HG02852 (cell line): Measurements from ENCODE around the gene TNKS2.
"Not testable (repeated sequence)": the region's sequence is repeated elsewhere in the genome, so short reads cannot be mapped to it uniquely, and the experiment has no call there.

Source experiments
- ATAC-seq: cut with Tn5 transposase; IDR thresholded peaks from one replicate; pipeline ENCODE4 v1.9.1; 2021; ENCODE audit warnings: mild to moderate bottlenecking, moderate library complexity; ENCODE audit not compliant: unreplicated experiment

Gene TNKS2

DNA sequence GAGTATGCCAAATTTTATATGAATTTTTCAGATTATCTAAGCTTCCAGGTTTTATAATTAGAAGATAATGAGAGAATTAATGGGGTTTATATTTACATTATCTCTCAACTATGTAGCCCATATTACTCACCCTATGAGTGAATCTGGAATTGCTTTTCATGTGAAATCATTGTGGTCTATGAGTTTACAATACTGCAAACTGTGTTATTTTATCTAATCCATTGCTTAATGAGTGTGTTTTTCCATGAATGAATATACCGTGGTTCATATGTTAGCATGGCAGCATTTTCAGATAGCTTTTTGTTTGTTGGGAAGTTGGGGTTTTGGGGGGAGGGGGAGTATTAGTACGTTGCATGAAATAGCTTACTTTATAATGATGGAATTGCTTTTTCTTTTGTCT is 66.5 kb downstream of the TNKS2 start:
- ATAC-seq = no peak

DNA sequence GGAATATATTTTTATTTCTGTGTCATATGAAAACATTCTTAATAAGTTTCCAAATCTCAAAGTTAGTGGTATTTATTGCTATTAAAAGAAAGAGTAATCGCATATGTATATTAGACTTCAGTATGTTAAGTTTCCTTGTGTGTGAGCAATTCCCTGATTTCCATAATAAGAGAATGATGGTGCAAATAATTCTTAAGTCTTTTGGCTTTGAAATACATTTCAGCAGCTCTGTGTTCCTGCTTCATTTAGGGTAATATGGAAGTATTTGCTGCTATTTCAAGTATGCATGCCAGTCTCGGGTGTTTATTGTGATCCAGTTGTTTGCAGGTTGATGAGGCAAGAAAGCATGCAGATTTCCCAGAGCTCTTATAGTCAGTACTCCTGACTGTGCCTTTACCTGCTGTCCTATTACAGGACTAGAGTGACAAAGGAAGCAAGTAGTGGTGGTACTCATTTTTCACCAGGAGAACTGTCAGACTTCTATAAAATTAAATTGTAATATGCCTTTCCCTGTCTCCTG is 67.4 kb downstream of the TNKS2 start:
- no peak for ATAC-seq

DNA sequence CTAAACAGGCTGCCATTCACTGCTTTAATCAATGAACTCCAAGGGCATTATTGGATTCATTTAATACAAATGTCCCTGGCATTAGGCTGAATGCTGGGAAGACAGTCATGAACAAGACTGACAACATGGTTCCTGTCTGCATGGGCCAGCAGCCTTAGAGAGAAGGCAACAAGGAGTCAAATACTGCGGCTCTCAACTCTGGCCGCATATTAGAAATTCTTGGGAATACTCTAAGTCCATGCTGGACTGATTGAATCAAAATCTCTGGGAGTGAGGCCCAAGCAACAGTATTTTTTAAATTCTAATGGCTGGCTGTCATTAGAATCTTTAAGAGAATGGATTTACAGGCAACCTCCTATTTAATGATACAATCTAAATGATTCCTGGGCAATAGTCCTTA is 76.9 kb downstream of the TNKS2 start:
- no peak for ATAC-seq

DNA sequence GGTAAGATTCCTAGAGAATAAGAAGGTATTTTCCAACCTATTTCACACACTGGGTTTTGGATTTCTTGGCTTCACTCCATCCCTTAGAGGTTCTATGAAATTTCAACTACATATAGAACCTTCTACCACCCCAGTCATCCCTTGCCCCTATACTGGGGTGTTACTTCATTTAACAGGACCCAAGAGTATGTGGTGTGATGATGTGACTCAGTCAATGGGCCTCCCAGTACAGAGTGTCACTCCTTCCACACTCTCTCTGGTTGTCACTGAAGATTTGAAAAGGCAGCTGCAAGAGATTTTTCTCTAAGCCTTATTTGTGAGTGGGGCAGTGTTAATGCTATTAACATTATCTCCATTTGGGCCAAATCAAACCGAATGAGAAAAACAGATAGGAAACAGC is 77.6 kb downstream of the TNKS2 start:
- no peak for ATAC-seq

DNA sequence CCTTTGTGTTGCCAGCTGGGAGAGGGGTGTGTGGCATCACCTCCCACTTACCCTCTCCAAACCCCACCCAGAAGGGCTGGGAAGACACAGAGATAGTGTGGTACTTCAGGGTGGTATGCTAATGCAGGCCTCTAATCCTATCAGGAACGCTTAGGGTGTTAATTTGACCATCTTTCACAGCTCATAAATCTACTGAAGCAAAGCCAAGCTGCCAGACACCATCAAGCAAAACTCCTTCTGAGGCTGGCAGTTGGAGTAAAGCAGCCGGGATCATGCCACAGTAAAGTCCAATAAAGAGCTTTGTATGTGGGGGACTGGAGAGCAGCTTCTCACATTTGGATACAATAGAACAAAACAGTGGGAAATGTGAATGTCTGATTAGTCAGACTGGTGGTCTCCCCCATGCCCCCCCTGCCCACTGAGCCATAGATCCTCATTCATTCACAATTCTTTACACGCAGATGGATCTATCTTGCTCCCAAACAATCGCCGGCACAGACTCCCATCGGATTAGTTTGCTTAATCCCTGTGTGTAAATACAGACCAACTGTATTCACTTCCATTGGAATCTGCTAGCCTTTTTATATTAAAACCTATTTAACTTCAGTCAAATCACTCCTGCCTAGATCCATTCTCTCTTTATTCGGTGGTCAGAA is 81.4 kb downstream of the TNKS2 start:
- no peak for ATAC-seq

DNA sequence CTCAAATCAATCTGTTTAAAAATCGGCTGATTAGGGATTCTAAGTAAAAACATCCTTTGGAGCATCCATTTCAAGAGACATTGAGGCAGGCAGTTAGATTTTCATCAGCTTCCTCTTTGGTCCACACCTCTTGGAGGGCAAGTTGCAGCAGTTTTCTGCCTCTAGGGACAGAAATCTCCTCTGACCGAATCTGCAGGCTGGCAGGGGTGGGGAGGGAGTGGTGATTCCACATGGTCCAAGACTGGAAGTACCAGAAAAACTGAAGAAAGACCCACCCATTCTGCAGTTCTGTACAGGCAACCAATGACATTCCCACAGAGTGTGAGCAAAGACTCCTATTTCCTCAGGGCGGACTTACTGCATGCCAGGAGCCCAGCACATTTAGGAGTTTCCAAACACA is 82.1 kb downstream of the TNKS2 start:
- ATAC-seq = no peak

DNA sequence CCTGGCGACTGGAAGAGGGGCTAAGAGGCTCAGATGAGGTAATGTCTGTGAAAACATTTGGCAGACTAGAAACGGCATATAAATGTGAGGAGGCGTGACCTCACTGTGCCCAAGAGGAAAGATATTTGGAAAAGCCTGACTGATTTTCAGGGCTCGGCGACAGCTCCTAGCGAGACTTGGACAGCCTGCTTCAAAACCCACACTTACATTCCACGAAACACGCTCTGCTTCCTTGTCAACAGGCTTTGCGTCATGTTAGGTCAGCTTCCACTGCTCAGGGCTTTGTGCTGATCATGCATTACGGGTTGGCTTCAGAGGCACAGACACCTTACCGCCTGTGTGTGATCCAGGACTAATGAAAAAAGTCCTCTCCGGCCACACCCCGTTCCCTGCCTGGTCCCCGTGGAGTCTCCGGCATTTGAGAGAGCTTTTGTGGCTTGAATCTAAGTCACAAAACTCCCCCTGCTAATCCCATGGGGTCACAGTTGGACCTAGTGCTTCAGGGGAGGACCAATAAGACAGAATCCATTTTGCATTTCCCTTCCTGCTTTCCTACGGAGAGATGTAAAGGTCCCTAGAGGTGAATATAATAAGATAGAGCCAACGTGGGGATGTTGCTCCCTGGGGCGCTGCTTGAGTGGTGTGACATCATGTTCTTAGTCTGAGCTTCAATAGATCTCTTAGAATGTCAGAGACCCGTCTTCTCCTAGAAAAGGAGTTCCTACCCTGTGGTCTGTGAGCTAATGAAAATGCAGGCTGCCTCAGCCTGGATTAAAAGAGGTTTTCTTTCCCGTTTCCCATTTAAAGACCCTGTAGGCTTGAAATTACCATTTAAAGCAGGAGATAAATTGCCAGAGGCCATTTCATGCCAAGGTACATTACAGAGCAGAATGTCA is 85.6 kb downstream of the TNKS2 start:
- ATAC-seq = no peak

DNA sequence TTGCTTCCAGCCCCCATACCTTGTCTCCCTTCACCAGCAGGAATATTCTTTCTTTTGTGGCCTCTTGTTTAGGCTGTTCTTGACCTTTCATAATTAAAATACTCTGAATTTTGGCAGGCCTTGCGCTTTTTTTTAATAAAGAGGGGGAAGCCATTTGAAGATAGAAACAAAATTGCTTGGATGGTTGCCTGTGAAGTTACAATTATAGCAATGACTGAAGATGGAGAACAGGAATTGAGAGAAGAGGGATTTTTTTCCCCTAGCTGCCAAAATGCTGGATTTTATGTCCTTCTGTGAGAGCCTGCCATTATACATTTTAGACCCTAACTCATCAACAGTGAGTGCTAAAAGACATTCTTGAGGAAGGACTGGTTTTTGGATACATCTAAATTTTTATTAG is 86.3 kb downstream of the TNKS2 start:
- no peak for ATAC-seq

DNA sequence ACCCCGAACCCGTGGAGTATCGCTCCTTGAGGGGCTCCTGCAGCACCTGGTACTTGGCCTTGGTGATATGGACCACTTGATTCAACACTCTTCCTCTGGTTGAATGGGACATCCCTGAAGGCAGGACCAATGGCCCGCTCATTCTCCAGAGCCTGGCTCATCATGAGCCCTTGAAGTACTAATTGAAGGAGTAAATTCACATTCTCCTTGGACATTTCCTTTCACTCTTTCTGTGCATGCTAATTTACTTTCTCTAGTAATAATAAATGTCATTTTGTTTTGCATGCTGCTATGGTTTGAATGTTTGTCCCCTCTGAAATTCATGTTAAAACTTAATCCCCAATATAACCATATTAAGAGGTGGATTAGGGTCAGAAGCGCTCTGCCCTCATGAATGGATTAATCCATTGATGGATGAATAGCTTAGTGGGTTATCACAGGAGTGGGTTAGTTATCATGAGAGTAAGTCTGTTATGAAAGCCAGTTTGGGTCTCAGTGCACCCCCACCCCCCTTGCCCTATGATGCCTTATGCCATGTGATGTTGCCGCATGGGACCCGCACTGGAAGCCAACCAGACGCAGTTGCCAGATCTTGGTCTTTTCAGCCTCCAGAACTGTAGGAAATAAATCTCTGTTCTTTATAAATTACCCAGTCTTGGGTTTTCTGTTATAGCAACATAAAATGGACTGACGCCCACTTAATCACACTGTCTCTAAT is 87.3 kb downstream of the TNKS2 start:
- ATAC-seq = no peak

DNA sequence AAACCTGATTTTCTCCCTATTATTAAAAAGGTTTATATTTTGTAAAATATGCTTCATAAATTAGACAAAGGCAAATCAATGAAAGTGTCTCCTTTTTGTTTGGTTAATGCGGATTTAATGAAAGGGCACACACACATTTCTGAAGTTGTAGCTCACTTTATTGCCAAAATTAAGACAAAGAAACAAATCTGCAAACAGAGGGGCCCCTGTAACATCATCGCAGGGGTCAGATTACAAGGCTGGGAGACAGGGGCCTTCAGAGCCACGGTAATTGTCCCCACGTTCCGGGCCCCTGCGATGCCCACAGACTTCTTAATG is 88.7 kb downstream of the TNKS2 start:
- ATAC-seq = no peak

DNA sequence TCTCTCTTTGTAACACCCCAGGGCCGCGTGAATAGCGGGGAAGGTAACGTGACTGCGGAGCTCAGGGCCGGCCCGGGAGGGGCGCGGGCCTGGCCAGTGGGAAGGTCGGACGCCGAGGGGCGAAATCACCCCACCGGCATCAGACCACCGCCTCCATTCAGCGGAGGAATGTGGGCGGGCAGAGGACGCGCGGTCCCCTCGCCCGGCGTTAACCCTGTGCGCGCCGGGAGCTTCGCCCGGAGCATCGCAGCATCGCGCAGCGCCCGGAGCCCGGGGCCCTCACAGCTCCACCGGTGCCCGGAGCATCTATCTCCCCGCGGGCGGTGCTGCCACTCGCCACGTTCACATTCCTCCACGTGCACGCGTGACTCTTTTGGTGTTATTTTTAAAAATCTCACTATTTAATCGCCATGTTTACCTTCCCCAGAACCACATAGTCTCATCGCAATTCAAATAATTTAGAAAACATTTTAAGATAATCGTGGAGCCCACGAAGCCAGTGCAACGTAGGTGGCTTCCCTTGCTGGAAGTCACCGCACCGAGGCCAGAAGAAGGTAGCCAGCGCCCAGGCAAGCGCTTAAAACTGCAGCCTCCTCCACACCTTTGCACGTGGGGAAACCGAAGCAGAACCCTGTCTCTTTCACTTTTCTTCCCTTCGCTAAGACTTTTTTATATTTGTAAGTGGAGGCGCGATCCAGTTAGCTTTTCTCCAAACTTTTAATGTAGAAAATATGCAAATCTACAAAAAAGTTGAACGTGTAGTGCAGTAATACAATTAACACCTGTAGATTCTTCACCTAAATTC is 89.2 kb downstream of the TNKS2 start:
- no peak for ATAC-seq

DNA sequence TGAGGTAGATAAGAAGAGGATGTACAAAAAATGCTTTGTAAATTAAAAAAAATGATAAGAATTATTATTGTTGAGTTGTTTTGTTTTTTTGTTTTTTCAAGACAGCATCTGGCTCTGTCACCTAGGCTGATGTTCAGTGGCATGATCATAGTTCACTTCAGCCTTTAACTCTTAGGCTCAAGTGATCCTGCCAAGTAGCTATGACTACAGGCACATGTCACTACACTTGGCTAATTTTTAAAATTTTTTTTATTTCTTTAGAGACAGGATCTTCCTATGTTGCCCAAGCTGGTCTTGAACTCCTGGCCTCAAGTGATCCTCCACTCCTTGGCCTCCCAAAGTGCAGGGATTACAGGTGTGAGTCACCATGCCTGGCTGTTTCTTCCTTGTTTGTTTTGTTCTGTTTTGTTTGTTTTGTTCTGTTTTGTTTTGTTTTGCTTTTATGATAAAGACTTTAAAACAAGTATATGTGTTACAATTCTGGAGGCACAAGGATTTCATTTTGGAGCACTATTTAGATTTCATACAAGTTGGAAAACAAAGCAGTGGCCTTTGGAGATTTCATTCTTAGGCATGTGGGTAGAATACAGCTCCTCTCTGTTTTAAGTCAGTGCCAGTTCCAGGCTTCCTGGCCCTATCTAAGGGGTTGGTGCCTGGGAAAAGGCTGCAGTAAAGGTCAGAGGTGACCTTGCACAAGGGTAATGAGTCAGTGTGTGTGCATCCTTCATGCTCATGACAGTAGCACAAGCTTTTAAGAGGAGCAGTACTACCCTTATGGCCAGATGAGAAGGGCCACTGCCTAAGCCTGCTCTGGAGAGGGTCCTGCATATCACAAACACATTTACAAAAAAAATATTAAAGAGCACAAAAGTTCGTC is 93.1 kb downstream of the TNKS2 start:
- ATAC-seq = no peak

DNA sequence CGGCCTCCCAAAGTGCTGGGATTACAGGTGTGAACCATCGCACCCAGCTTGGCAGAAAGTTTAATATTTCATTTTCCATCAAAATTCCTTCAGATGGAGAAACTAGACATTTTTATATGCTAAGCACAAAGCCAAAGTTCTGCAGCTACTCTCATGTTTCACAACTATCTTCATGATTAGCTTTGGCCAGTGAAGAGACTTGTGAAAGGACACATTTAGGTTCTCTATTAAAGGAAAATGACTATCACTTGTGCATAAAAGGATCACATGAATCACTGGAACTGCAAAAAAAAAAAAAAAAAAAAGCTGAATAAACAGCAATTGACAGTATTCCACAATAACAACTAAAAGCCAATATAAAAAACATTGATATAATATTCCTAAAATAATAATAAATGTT is 94.8 kb downstream of the TNKS2 start:
- no peak for ATAC-seq

DNA sequence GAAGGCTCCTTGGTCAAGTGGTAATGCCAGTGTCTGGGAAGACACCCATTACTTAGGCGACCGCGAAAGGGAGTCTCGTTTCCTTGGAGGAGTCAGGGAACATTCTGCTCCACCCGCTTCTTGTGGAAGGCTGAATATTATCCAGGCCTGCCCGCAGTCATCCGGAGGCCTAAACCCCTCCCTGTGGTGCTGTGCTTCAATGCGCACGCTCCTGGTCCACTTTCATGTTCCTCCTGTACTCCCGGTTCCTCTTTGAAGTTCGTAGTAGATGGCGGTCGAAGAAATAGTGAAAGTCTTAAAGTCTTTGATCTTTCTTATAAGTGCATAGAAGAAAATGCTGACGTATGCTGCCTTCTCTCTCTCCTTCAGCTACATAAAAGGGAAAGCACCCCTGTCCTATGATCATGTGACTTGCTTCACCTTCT is 96.0 kb downstream of the TNKS2 start:
- ATAC-seq = not testable (repeated sequence)

DNA sequence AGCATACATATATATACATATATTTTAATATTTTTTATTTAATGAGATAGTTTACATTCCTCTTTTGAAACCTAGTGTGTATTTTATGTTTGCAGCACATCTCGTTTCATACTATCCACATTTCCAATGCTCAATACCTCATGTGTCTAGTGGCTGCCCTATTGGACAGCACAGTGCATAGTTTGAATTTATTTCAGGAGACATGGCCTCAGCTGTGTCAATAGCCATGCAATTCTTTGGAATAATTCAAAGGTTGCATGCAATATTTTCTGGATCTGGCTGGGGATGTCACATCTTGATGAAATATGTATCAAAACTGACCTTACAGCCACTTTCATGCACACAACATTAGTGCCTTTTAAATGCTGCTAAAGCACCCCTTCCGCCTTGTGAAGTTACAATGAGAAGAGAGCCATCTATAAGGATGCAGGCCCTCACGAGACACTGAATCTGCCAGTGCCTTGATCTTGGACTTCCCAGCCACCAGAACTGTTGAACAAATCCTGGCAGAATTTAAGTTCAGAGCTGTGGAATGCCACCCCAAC is 98.1 kb downstream of the TNKS2 start:
- ATAC-seq = no peak

DNA sequence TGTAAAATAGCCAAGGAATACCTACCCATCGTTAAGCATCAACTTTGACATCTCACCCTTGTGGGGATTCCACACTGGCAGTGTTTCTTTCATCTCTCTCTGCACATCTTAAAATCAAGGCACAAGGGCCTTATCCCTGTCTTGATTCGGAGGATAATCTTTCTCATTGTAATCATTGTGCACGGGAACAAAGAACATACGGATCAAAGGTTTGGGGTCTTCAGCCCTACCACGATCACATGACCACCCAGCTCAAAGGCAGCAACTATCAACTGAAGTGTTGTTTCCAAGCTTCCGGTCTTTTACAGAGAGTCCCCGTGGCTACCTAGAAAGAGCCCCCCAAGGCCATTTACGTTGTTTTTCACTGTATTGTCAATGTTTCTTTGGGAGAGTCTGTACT is 99.2 kb downstream of the TNKS2 start:
- no peak for ATAC-seq

DNA sequence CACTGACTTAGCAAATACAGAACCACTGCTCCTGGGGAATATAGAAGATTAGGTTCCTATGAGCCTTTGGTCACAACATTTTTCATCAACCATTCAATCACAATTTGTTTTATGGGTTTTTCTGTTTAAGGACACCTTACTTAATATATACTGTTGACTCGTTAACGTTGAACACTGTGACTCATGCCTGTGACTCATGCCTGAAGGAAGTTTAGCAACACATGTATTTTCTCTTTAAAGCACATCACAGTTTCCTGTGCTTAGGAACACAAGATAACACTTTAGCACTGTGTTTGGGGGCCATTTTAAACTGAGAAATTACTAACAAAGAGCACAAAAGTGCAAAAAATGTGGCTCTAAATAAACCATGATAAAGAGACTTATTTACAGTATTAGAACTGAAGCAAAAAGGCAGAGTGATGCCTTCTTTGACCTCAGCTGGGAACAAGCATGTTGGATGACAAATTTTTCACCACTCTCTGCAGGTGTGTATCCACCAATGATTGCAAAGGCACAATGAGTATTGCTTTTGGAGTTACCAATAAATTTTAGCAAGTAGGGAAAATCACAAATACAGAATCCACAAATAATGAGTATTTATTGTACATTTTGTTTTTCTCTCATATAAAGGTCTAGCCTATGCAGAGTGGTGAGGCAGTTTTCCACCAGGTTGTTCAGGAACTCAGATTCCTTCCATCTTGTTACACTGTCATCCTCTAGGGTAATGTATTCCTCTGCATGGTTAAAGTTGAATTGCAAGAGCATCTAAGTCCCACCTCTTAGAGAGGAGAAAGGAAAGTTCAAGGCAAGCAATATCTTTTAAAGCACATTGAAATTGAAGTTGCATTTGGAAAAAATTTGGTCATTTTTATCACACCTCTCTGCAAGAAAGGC is 103.8 kb downstream of the TNKS2 start:
- no peak for ATAC-seq

DNA sequence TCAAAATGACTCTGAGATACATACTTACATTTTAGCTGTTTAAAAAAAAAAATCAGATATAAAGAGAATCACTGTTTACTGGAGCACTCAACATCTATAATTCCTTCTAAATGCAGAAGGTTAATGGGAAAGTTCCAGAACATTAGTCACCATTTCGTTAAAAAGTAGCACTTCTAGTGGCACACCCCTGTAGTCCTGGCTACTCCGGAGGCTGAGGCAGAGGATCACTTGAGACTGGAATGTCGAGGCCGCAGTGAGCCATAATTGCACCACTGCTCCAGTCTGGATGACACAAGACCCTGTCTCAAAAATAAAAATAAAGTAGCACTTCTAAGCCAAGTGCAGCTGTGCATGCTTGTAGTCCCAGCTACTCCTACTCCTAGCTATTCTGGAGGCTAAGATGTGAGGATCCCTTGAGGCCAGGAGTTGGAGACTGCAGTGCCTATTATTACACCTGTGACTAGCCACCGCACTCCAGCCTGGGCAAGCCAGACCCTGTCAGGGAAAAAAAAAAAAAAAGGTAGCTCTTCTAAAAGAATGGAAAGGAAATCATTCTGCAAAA is 108.9 kb downstream of the TNKS2 start:
- no peak for ATAC-seq
